GM12865 (cell line): ENCODE results near the gene CRADD.

Experiments used
- DNase-seq: peaks from one replicate; pipeline ENCODE4 v3.0.0; 2010; ENCODE audit warnings: low read depth
- H3K4me3 ChIP-seq: 2 replicates; pipeline ENCODE4 v1.5.1; 2011; ENCODE audit warnings: mild to moderate bottlenecking, low read depth, low read length, control low read depth
- CTCF ChIP-seq: IDR thresholded peaks from 2 replicates; pipeline ENCODE4 v1.5.1; 2011; ENCODE audit warnings: low read length, control low read depth, low read depth, inconsistent platforms; ENCODE audit not compliant: insufficient read depth; ENCODE audit errors: missing control alignments

The CRADD gene

GRCh38 chr12:93642751-93643150, 34.4 kb upstream of the CRADD start:
- no peak overlapping the region for H3K4me3 ChIP-seq
- no peak for TF ChIP-seq CTCF
- no peak for DNase-seq

- no peak overlapping the region for H3K4me3 ChIP-seq
- TF ChIP-seq CTCF: no peak
- DNase-seq: no peak
These were observed 31.5 kb upstream of the CRADD start for GRCh38 chr12:93645702-93646101.

- TF ChIP-seq CTCF: no peak
- no peak overlapping the region for H3K4me3 ChIP-seq
- no peak for DNase-seq
These were observed 26.5 kb upstream of the CRADD start for GRCh38 chr12:93650626-93651025.

GRCh38 chr12:93653079-93653478, 24.1 kb upstream of the CRADD start:
- no peak for TF ChIP-seq CTCF
- DNase-seq: no peak
- no peak overlapping the region for H3K4me3 ChIP-seq

GRCh38 chr12:93653712-93654111, 23.5 kb upstream of the CRADD start:
- no peak for TF ChIP-seq CTCF
- DNase-seq: no peak
- no peak overlapping the region for H3K4me3 ChIP-seq

GRCh38 chr12:93654421-93654820, 22.8 kb upstream of the CRADD start:
- no peak overlapping the region for H3K4me3 ChIP-seq
- TF ChIP-seq CTCF: no peak
- DNase-seq: no peak

- TF ChIP-seq CTCF: no peak
- H3K4me3 ChIP-seq: no peak overlapping the region
- DNase-seq: no peak
These were observed 20.1 kb upstream of the CRADD start for GRCh38 chr12:93657071-93657470.
